Measurements from ENCODE around the gene ATF7.

The ATF7 gene

DNA sequence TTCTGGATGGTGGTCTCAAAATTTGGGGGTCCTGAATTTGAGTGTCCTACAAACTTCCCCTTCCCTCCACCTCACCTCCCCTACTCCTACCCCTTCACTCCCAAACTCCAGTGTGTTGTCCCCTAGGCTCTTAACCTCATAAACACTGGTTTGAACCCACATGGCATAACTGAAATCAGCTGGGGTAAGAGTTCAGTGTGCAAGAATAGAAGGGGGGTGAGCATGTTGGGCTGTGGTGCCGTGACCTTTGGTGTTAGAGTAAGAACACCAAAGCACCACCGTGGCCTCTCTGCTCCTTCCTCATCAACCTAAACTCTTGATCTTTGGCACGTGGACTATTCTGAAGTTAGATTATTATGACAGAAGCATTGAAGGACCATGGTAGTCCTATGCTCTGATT is 163.2 kb downstream of the ATF7 start:
- Histone ChIP-seq H3K27me3 (0 out of 2 replicates have a peak, but pooled peaks cover 2% of the 10 kb centered on the region), H3K36me3 (peaks cover 98% of the 10 kb centered on the region), H3K9me3 (no peaks in the 10 kb centered on the region), H3K4me1 (peaks cover 8% of the 10 kb centered on the region; the same call in 1 of the 2 replicates), H3K4me3 (ENCODE audit: low read depth, low read length) (no peak overlapping the region)
- DNase-seq: no peak
- no peak for TF ChIP-seq CTCF (IDR thresholded peaks at IDR 0.05; ENCODE audit: low read depth, low read length)

DNA sequence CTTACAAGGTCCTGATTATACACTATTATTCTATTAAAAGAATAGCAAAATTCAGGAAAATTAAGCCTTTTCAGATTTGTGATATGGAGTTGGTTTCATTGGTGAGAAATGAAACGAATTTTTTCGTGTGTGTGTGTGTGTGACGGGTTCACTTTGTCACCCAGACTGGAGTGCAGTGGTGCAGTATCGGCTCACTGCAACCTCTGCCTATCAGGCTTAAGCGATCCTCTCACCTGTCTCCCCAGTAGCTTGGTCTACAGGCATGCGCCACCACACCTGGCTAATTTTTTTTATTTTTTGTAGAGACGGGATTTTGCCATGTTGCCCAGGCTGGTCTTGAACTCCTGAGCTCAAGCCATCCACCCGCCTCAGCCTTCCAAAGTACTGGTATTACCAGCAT is 164.6 kb downstream of the ATF7 start:
- Histone ChIP-seq H3K4me1 (peaks cover 9% of the 10 kb centered on the region), H3K9me3 (no peaks in the 10 kb centered on the region), H3K4me3 (ENCODE audit: low read depth, low read length) (no peak overlapping the region), H3K27me3 (0 out of 2 replicates have a peak, but pooled peaks cover 2% of the 10 kb centered on the region), H3K36me3 (peaks cover 98% of the 10 kb centered on the region)
- no peak for TF ChIP-seq CTCF (IDR thresholded peaks at IDR 0.05; ENCODE audit: low read depth, low read length)
- no peak for DNase-seq

DNA sequence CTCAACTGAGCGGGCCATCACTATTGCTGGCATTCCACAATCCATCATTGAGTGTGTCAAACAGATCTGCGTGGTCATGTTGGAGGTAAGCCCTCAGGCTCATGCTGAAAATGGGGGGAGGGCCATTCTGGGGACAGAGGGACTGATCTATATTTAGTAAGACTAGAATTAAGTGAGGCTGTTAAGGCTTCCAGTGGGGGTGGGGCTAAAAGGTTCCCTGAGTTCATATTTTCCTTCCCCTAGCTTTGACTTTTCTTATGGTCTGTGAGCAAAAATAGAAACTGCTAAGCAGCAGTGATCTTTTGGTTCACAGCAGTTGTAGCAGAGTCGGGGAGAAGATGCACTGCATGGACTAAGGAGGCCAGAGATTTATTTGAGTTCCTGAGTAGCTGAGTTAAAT is 165.1 kb downstream of the ATF7 start:
- Histone ChIP-seq H3K27me3 (0 out of 2 replicates have a peak, but pooled peaks cover 2% of the 10 kb centered on the region), H3K36me3 (peaks cover 98% of the 10 kb centered on the region), H3K4me1 (peaks cover 15% of the 10 kb centered on the region), H3K4me3 (ENCODE audit: low read depth, low read length) (no peak overlapping the region), H3K9me3 (no peaks in the 10 kb centered on the region)
- DNase-seq: no peak
- no peak for TF ChIP-seq CTCF (IDR thresholded peaks at IDR 0.05; ENCODE audit: low read depth, low read length)

- peaks cover 31% of the 10 kb centered on the region for H3K4me1 ChIP-seq
- H3K36me3 ChIP-seq: peaks cover 99% of the 10 kb centered on the region
- no peak for DNase-seq
- H3K9me3 ChIP-seq: no peaks in the 10 kb centered on the region
- H3K4me3 ChIP-seq (ENCODE audit: low read depth, low read length): no peak overlapping the region
- no peak for TF ChIP-seq CTCF (IDR thresholded peaks at IDR 0.05; ENCODE audit: low read depth, low read length)
- H3K27me3 ChIP-seq: peaks cover 2% of the 10 kb centered on the region; the same call in 1 of the 2 replicates
Measured at GRCh38 chr12:53459097-53459496, 167.1 kb downstream of the ATF7 start.
